Testis (tissue), 3 donors: ENCODE data around the gene POLR3GL. TPM values are rescaled to one million over a fixed set of nuclear protein-coding genes. Genes with fewer than 3 reads are reported as not detected.

Experiments
- DNase-seq: peaks from one replicate; pipeline ENCODE4 v3.0.0-alpha.2; 2019
- H3K27ac ChIP-seq, 2 donors: fragments of 200-600 bp; sonication (generic); one replicate each; pipeline ENCODE4 v1.5.1; 2019
- H3K27me3 ChIP-seq: fragments of 200-600 bp; sonication (generic); one replicate; pipeline ENCODE4 v1.5.1; 2019
- H3K36me3 ChIP-seq: fragments of 200-600 bp; sonication (generic); one replicate; pipeline ENCODE4 v1.5.1; 2017; ENCODE audit warnings: low read depth; ENCODE audit errors: missing control alignments
- H3K4me1 ChIP-seq: fragments of 200-600 bp; sonication (generic); one replicate; pipeline ENCODE4 v1.5.1; 2019
- H3K4me3 ChIP-seq, 2 donors: fragments of 200-600 bp; sonication (generic); one replicate each; pipeline ENCODE4 v1.5.1; 2017 to 2019
- H3K9me3 ChIP-seq: fragments of 200-600 bp; sonication (generic); one replicate; pipeline ENCODE4 v1.5.1; 2017
- POLR2A ChIP-seq: fragments of 450-650 bp; IDR thresholded peaks from one replicate; pipeline ENCODE4 v1.6.1; 2017; ENCODE audit warnings: antibody characterized with exemption, mild to moderate bottlenecking, moderate library complexity
- WGBS, 2 donors: methylation state at CpG; one replicate each; pipeline ENCODE4 v1.1.5; 2018; 5-methylcytosine and 5-hydroxymethylcytosine counted together
- intact Hi-C: fragments of 100-400 bp; cut with DNase I; formaldehyde crosslinking; loops from one replicate; pipeline ENCODE4 v1.15.1; 2023; ENCODE audit warnings: low total_unique reads
- polyA plus RNA-seq: library from polyadenylated mRNA; stranded (reverse); fragments of 350-450 nt; fragmentation: Illumina TruSeq; extraction: RNeasy Lipid Tissue Mini Kit (QIAGEN cat#74804); gene quantifications from one replicate; pipeline ENCODE4 v1.2.3, GENCODE V29; 2014; ENCODE audit warnings: low read depth, low replicate concordance; ENCODE audit not compliant: insufficient read depth
- total RNA-seq, 2 donors: library from RNA; depleted of rRNA; stranded (reverse); fragments of >200 nt; gene quantifications; one replicate each; pipeline ENCODE4 v1.2.3, GENCODE V29; 2016
- TF ChIP-seq, protein P1 (sequence below), 3 experiments: fragments of 450-650 bp in 2 of 3; fragments of 200-600 bp in 1 of 3; sonication (generic) in 1 of 3; IDR thresholded peaks; one replicate each; pipeline ENCODE4 v1.5.1; 2016 to 2019; ENCODE audit warnings: antibody characterized with exemption in 3 of 3, mild to moderate bottlenecking in 2 of 3, moderate library complexity in 1 of 3

POLR3GL gene
- total and polyA plus RNA-seq, 3 donors from 2014 or later = 20.9 to 37.9 (median 23.5) TPM

DNA sequence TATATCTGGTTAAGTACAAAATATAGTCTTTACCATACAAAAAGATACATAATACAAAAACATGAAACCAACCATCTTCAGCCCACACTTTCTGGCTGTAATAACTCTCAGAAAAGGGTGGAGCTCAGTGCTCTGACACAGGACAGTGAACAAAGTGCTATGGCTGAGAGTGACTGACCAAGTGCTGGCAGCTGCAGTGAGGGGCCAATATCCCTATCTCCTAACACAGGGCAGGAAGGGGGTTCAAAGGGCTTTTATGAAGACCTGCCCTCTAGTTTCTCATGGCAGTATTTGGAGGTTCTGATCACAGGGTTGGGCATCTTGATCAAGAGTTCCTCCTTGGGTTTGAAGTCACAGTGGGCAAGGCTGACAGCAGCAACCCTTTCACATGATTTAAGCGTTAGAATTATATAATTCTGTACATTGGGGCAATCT, 28.0 kb downstream of the POLR3GL start:
- intact Hi-C loops = no loop called here
- 88 to 100% methylated on average over 1 of the region's 1 CpG for WGBS, 2 donors
- DNase-seq = no peak

DNA sequence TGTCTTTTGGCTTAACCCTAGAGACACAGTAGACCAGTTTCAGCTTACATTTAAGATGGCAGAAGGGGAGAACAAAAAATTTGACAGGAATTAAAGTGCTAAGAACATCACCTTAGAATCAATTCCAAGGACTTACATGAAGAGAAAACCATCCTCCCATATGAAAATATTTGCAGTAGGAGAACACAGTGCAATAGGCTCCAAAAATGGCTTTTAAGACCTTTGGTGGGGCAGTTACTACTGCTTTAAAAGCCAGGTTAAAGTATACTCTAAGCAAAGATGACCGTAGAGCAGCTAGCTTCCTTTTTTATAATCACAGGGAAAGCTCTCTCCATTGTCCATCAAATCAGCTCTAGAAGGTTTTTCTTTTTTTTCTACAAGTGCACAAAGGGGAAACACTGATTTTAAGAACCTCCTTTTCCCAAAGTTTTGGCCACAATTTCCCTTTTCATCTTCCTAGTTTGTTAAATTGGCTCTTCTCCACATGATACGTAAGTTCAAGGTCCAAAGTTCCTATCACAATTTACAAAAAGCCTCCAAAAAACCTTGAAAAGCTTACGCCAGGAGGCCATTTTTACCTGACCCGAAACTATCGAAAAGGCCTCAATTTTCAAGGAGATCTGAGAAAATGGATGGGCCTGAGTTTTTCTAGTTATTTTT, 28.6 kb downstream of the POLR3GL start:
- Histone ChIP-seq H3K4me1 (peaks cover 6% of the 10 kb centered on the region), H3K36me3 (no peaks in the 10 kb centered on the region), H3K4me3 (peak overlapping the region; percentile 82 to 91), H3K27ac (peak overlapping the region; percentile 95 to 98), H3K9me3 (no peaks in the 10 kb centered on the region), H3K27me3 (no peaks in the 10 kb centered on the region)
- intact Hi-C loops = no loop called here
- TF ChIP-seq POLR2A = no peak
- TF ChIP-seq, protein P1, sequence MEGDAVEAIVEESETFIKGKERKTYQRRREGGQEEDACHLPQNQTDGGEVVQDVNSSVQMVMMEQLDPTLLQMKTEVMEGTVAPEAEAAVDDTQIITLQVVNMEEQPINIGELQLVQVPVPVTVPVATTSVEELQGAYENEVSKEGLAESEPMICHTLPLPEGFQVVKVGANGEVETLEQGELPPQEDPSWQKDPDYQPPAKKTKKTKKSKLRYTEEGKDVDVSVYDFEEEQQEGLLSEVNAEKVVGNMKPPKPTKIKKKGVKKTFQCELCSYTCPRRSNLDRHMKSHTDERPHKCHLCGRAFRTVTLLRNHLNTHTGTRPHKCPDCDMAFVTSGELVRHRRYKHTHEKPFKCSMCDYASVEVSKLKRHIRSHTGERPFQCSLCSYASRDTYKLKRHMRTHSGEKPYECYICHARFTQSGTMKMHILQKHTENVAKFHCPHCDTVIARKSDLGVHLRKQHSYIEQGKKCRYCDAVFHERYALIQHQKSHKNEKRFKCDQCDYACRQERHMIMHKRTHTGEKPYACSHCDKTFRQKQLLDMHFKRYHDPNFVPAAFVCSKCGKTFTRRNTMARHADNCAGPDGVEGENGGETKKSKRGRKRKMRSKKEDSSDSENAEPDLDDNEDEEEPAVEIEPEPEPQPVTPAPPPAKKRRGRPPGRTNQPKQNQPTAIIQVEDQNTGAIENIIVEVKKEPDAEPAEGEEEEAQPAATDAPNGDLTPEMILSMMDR (IDR thresholded peaks at IDR 0.05) = no peak
- 68 to 72% methylated on average over 5 of the region's 5 CpGs for WGBS, 2 donors
- DNase-seq = no peak

More for the DNA sequence above, 28.0 kb downstream of the POLR3GL start:
- H3K4me1 ChIP-seq = peaks cover 3% of the 10 kb centered on the region
- H3K27me3 ChIP-seq = no peaks in the 10 kb centered on the region
- peak overlapping the region; percentile 82 to 91 for H3K4me3 ChIP-seq
- no peaks in the 10 kb centered on the region for H3K9me3 ChIP-seq
- TF ChIP-seq, protein P1 (IDR thresholded peaks at IDR 0.05) = no peak
- no peak for TF ChIP-seq POLR2A
- H3K36me3 ChIP-seq = no peaks in the 10 kb centered on the region
- peak overlapping the region; percentile 95 to 98 for H3K27ac ChIP-seq

DNA sequence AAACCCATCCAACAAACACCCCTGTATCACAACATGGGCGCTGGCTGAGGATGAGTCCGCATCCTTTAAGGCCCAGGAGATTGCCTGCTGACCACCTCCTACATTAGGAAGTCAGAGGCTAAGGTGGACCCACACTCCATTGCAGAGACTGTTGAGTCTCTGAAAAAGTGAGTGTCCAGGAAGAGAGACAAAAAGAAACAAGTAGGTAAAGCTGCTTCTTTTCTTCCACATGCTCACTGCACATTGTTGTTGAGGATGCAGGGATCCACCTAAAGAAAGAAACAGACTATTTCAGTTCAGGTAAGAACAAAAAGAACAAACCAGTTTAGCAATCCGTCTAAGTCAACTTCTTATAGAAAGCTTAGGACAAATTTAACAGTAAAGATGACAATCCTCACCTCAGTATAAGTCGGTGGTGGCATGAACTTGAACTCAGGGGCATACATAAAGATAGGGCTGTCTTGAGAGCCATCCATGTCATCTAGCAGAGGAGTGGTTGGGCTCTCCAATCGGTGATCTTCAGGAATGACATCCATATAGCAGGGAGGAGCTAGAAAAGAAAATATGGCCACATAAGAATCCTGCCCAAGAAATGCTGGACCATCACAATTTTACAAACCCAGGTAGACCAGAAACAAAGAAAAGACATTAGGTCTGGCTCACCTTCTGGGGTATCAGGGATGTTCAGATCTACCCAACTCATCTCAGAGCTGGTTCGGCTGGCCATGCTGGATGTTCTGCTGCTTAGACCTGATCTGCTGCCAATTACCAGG, 29.3 kb downstream of the POLR3GL start:
- Histone ChIP-seq H3K27ac (peak overlapping the region; percentile 95 to 98), H3K4me3 (peak overlapping the region; percentile 82 to 91), H3K4me1 (peaks cover 12% of the 10 kb centered on the region), H3K27me3 (no peaks in the 10 kb centered on the region), H3K36me3 (no peaks in the 10 kb centered on the region), H3K9me3 (no peaks in the 10 kb centered on the region)
- TF ChIP-seq POLR2A = no peak
- DNase-seq = no peak
- 67 to 73% methylated on average over 6 of the region's 6 CpGs for WGBS, 2 donors
- intact Hi-C loops = no loop called here

DNA sequence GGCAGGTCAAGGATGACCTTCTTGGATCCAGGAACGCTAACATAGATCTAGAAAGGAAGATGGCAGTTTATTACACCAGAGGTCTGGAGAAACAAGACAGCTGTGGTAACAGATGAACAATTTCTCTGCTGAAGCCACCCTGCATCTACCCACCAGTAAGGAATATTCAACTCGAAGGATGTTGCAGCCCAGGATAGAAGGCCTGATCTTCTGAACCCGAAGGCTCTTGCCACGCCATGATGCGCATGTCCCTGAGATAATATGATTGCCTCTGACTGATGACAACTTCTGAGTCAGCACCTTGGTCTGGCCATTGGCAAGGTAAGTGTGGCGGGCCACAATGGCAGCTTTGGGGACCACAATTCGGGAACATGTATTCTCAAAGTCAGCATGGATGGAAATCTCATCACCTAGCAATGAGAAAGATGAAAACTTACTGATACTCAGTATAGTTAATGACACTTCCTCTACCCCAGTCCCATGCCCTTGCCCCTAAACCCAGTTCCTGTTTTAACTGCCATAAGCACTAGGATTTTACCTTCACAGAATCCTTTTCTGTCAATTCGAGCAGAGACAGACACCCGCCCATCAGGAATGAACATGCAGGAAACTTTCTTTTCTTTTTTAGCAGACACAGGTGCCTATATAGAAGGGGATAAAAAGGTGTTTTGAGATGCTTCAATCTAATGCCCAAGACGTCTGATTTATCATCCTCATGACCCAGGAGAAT, 30.1 kb downstream of the POLR3GL start:
- intact Hi-C loops = no loop called here
- Histone ChIP-seq H3K4me1 (peaks cover 19% of the 10 kb centered on the region), H3K4me3 (peak overlapping the region; percentile 82 to 91), H3K36me3 (no peaks in the 10 kb centered on the region), H3K27me3 (no peaks in the 10 kb centered on the region), H3K27ac (peak overlapping the region; percentile 95 to 98), H3K9me3 (no peaks in the 10 kb centered on the region)
- DNase-seq = no peak
- 55 to 70% methylated on average over 10 of the region's 10 CpGs for WGBS, 2 donors
- no peak for TF ChIP-seq POLR2A
- TF ChIP-seq, protein P1 (IDR thresholded peaks at IDR 0.05) = no peak
